ENCODE results near the gene BIN2. TPM values are rescaled to one million over a fixed set of nuclear protein-coding genes. Genes with fewer than 3 reads are reported as not detected.

The BIN2 gene
- total and polyA plus RNA-seq, 9 of the 15 experiments (the other 6 are each of a cell fraction or from before 2014, with no cell fraction given) = 0.04 to 0.39 (median 0.25) TPM; not detected in 1

- H3K27me3 ChIP-seq (ENCODE audit: control insufficient read depth in 2 of 2, insufficient read depth in 2 of 2, low read length in 2 of 2) = no peaks in the 10 kb centered on the region
- no TSS peak for BruUV-seq (replicated peaks)
- H3K4me1 ChIP-seq (replicated peaks in 1 of 2; ENCODE audit: control insufficient read depth in 2 of 2, insufficient read depth in 2 of 2, low read length in 2 of 2) = peaks cover 6 to 16% of the 10 kb centered on the region in 2 experiments; a peak in 4 of 5 replicates
- WGBS (ENCODE audit: insufficient coverage, low coverage, missing lambda C conversion rate) = 68% methylated on average over 3 of the region's 3 CpGs
- H3K9me1 ChIP-seq (ENCODE audit: control insufficient read depth, insufficient read depth, low read length) = no peaks in the 10 kb centered on the region
- H3K9ac ChIP-seq (ENCODE audit: insufficient read depth in 1 of 2, low read depth in 2 of 2, low read length in 2 of 2) = peak within 1 kb of the TSS in 1 of 2 experiments; percentile 70; a peak in 1 of 4 replicates
- H2AFZ ChIP-seq (ENCODE audit: low read depth, low read length) = peak within 1 kb of the TSS; percentile 74
- peak within 1 kb of the TSS; percentile 32; the same call in 1 of the 2 replicates for H3K4me2 ChIP-seq (ENCODE audit: insufficient read depth, low read length)
- H3K9me3 ChIP-seq (replicated peaks; ENCODE audit: control insufficient read depth, insufficient read depth, low read depth, low read length) = no peaks in the 10 kb centered on the region
- POLR2A ChIA-PET = no interaction called here
- no peaks in the 10 kb centered on the region for H3K79me2 ChIP-seq (ENCODE audit: control insufficient read depth, insufficient read depth, low read length)
- ATAC-seq (no peak), FAIRE-seq (no peak), DNase-seq (ENCODE audit: extremely low read depth in 1 of 4, low spot score in 3 of 4) (no peak)
- H4K20me1 ChIP-seq (replicated peaks; ENCODE audit: control insufficient read depth, insufficient read depth, low read length) = no peaks in the 10 kb centered on the region
- no peaks in the 10 kb centered on the region for H3K36me3 ChIP-seq (ENCODE audit: control insufficient read depth, insufficient read depth, low read length)
- H3K4me3 ChIP-seq = no peak within 1 kb of the TSS
- CTCF ChIA-PET (ENCODE audit: low intra/inter-chr PET ratio) = no interaction called here
- intact Hi-C loops (cut with micrococcal nuclease) (no loop called here), in situ Hi-C loops (cut with MboI) (no loop called here)
- no peak within 1 kb of the TSS for H3K27ac ChIP-seq (ENCODE audit: extremely low read depth, low read depth, low read length)
- TF ChIP-seq CBX5 (IDR thresholded peaks at IDR 0.05; ENCODE audit: borderline replicate concordance, low read depth) = no peak
- no peak for TF ChIP-seq TOE1 (IDR thresholded peaks at IDR 0.05; ENCODE audit: borderline replicate concordance)
- TF ChIP-seq TOE1 (CRISPR knock-in tag; IDR thresholded peaks at IDR 0.05; ENCODE audit: borderline replicate concordance, low read depth) = no peak
- TF ChIP-seq TRIM28 (IDR thresholded peaks at IDR 0.05) = no peak
- TF ChIP-seq ZBTB5 (IDR thresholded peaks at IDR 0.05) = no peak
- no peak for TF ChIP-seq CBX3 (IDR thresholded peaks at IDR 0.05; ENCODE audit: borderline replicate concordance in 1 of 2, low read length in 2 of 2)
- no peak for TF ChIP-seq HMBOX1 (IDR thresholded peaks at IDR 0.05)
- TF ChIP-seq BRD4 (IDR thresholded peaks at IDR 0.05) = no peak
- no peak for TF ChIP-seq EP300 (IDR thresholded peaks at IDR 0.05; ENCODE audit: low read length)
- no peak for TF ChIP-seq NBN (IDR thresholded peaks at IDR 0.05; ENCODE audit: low read depth)
- TF ChIP-seq, protein P1, sequence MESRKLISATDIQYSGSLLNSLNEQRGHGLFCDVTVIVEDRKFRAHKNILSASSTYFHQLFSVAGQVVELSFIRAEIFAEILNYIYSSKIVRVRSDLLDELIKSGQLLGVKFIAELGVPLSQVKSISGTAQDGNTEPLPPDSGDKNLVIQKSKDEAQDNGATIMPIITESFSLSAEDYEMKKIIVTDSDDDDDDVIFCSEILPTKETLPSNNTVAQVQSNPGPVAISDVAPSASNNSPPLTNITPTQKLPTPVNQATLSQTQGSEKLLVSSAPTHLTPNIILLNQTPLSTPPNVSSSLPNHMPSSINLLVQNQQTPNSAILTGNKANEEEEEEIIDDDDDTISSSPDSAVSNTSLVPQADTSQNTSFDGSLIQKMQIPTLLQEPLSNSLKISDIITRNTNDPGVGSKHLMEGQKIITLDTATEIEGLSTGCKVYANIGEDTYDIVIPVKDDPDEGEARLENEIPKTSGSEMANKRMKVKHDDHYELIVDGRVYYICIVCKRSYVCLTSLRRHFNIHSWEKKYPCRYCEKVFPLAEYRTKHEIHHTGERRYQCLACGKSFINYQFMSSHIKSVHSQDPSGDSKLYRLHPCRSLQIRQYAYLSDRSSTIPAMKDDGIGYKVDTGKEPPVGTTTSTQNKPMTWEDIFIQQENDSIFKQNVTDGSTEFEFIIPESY (CRISPR knock-in tag; IDR thresholded peaks at IDR 0.05) = no peak
- TF ChIP-seq, protein P2, sequence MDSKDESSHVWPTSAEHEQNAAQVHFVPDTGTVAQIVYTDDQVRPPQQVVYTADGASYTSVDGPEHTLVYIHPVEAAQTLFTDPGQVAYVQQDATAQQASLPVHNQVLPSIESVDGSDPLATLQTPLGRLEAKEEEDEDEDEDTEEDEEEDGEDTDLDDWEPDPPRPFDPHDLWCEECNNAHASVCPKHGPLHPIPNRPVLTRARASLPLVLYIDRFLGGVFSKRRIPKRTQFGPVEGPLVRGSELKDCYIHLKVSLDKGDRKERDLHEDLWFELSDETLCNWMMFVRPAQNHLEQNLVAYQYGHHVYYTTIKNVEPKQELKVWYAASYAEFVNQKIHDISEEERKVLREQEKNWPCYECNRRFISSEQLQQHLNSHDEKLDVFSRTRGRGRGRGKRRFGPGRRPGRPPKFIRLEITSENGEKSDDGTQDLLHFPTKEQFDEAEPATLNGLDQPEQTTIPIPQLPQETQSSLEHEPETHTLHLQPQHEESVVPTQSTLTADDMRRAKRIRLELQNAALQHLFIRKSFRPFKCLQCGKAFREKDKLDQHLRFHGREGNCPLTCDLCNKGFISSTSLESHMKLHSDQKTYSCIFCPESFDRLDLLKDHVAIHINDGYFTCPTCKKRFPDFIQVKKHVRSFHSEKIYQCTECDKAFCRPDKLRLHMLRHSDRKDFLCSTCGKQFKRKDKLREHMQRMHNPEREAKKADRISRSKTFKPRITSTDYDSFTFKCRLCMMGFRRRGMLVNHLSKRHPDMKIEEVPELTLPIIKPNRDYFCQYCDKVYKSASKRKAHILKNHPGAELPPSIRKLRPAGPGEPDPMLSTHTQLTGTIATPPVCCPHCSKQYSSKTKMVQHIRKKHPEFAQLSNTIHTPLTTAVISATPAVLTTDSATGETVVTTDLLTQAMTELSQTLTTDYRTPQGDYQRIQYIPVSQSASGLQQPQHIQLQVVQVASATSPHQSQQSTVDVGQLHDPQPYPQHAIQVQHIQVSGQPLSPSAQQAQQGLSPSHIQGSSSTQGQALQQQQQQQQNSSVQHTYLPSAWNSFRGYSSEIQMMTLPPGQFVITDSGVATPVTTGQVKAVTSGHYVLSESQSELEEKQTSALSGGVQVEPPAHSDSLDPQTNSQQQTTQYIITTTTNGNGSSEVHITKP (IDR thresholded peaks at IDR 0.05; ENCODE audit: partially characterized antibody) = no peak
- TF ChIP-seq NELFE (IDR thresholded peaks at IDR 0.05; ENCODE audit: insufficient read depth, insufficient read length) = no peak
These were observed 22.6 kb upstream of the BIN2 start, which contains the start of gene CELA1 for GRCh38 chr12:51346581-51346980. Gene CELA1, minus strand, starts transcription at chr12:51346679. Its CDS starts 41 bp downstream, at chr12:51346638.

Data from K562 (cell line).